Activated CD4-positive, alpha-beta T cell treated with anti-CD3 and anti-CD28 coated beads, Interleukin-2, amount 50 U/mL, for 4 hours (primary cell): ENCODE data around the gene PPP4C.
A peak's percentile ranks its signal among the peaks of the same experiment; 100 is the strongest.
"Not testable (repeated sequence)": the region's sequence is repeated elsewhere in the genome, so short reads cannot be mapped to it uniquely, and the experiment has no call there.

Source experiments
- DNase-seq, 2 experiments: peaks; one replicate each; pipeline ENCODE4 v3.0.0-alpha.2; 2020

PPP4C gene

GRCh38 chr16:30104090-30104489 lies 28.3 kb downstream of the PPP4C start:
- DNase-seq: no peak

- DNase-seq: no peak
Measured at GRCh38 chr16:30104492-30104891, 28.7 kb downstream of the PPP4C start.

GRCh38 chr16:30108059-30108850 lies 32.5 kb downstream of the PPP4C start:
- DNase-seq: no peak

- DNase-seq: no peak
Measured at GRCh38 chr16:30110661-30111060, 34.9 kb downstream of the PPP4C start.

DNA sequence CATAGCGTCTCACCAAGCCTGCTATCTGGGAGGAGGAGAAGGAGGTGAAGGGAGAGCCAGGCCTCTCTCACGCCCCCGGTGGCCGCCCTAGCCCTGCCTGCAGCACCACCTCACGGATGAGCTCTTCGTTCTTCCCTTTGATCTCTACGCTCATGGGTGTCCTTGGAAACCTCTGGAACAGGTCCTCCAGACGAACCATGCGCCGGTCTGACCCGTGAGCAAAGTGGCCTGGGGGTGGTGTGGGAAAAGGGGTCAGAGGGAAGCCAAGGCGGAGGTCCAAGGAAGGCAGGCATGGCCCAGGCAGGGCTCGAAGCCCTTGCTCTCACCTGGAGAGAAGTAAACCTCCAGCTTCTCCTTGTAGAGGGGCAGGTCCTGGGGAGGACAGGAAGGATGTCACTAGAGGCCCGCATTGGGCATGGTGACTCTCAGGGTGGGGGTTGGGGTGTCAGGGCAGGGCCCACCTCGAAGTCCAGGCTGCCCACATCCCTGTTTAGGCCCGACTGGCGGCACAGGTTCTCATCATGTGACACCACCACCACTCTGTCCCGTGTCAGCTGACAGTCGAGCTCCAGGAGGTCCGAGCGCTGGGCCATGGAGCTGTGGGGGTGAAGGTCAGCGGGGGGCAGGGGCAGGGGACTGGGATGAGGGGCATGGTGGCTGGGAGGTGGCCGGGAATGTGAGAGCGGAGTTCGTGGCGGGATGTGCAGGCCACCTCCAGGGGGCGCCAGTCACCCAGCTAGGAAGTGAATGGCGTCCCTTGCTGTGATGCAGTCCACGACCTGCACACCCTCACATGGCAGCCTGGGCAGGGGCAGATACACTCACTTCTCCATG lies 36.6 kb downstream of the PPP4C start:
- peak; percentile 36 to 44 for DNase-seq

- DNase-seq: no peak
Measured at GRCh38 chr16:30113031-30113710, 37.4 kb downstream of the PPP4C start, which contains the start of gene GDPD3. TSS of gene GDPD3 (minus strand) at chr16:30113537. CDS start at chr16:30113478, 59 bp downstream.

DNA sequence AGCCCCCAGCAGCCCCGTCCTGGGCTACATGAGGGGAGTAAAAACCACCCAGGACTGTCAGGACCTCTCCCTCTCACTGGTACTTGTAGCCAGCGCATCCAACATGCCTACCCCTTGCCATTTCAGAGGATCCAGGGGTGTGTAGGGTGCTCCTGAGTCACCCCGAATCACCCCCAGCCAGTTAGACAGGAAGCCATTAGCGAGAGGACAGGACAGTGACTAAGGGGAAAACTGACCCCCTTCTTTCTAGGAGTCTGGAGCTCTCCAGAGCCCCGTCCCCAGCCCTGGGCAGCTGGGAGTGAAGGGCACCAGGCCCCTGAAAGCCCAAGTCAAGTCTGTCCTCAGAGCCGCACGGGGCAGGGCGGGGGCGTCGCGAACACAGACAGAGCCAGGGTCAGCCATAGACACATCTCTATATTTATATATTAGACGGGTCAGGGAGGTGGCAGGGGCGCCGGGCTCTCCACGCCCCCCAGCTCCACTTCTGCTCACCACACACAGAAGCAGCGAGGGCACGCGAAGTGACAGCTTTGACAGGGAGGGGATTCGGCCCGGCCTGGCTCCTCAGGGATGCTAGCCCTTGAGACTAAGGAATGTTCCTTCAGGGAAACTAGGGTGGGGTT lies 38.0 kb downstream of the PPP4C start:
- no peak for DNase-seq

DNA sequence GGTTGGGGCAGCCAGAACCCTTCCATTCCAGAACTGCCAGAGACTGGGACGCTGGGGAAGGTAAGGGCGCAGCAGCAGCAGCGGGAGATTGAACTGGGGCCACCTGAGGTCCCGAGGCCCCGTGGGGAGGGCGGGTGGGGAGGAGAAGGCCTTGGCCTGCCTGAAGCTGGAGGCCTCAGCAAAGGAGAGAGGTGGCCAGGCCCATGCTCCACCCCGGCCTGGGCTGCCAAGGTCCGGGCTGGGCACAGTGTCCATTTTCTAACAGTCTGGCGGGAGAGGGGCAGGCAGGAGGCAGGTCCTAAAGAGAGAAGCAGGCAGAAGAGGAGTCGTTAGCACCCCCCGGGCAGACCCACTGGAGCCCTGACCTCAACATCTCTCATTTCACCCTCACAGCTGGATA lies 38.6 kb downstream of the PPP4C start:
- no peak for DNase-seq

GRCh38 chr16:30114833-30115232 lies 39.0 kb downstream of the PPP4C start:
- DNase-seq: not testable (repeated sequence)

- DNase-seq: no peak
Measured at GRCh38 chr16:30115238-30115637, 39.4 kb downstream of the PPP4C start.

GRCh38 chr16:30116291-30117207 lies 40.8 kb downstream of the PPP4C start:
- DNase-seq: no peak

GRCh38 chr16:30117768-30118167 lies 42.0 kb downstream of the PPP4C start:
- no peak for DNase-seq

DNA sequence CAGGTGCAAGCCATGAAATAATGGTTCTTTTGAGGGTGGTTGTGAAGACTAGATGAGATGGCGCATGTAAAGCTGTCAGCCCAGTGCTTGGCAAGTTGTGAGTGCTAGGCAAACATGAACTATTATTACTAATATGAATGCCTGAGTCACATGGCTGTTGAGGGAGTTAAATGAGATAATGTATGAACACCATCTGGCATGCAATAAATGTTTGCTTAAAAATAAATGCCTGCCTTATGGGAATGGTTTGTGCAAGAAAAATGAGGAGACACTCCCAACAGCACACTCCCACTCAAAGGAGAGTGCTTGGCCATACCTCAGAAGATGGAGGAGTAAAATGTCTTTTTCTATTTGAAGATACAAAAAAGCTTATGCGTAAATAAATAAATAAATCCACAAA lies 43.6 kb downstream of the PPP4C start:
- DNase-seq: no peak

- no peak for DNase-seq
Measured at GRCh38 chr16:30120340-30121105, 44.7 kb downstream of the PPP4C start.

- DNase-seq: no peak
Measured at GRCh38 chr16:30121741-30122571, 46.2 kb downstream of the PPP4C start.

- DNase-seq: no peak
Measured at GRCh38 chr16:30122604-30123160, 46.9 kb downstream of the PPP4C start.

DNA sequence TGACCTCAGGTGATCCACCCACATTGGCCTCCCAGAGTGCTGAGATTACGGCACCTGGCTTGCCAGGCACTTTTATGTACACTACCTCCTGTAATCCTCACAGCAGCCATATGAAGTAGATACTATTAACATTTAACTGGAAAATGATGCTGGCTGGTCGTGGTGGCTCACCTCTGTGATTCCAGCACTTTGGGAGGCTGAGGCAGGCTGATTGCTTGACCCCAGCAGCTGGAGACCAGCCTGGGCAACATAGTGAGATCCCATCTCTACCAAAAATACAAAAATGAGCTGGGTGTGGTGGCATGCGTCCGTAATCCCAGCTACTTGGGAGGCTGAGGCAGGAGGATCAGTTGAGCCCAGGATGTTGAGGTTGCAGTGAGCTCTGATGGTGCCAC lies 49.2 kb downstream of the PPP4C start:
- no peak for DNase-seq

DNA sequence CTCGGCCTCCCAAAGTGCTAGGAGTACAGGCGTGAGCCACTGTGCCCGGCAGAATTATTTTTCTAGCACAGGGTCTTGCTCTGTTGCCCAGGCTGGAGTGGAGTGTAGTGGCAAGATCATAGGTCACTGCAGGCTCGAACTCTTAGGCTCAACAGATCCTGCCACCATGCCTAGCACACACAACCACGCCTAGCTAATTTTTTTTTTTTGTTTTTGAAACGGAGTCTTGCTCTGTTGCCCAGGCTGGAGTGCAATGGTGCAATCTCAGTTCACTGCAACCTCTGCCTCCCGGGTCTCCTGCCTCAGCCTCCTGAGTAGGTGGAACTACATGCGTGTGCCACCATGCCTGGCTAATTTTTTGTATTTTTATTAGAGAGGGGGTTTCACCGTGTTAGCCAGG lies 49.9 kb downstream of the PPP4C start:
- not testable (repeated sequence) for DNase-seq

DNA sequence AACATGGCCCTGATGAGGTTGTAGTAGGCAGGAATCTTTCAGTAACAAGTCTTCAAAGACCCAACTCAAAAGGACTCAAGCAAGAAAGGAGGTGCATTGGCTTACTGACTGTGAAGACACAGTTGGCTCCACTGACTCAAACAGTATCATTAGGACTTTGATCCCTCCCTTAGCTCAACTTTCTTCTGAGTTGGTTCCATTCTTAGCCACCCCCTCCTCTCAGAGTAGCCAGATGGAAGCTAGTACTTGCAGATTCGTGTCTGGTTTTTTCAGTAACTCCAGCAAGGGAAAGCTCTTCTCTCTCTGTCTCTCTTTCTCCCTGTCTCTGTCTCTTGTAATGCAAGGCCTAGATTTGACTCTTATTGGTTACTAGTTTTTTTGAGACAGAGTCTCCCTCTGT lies 52.2 kb downstream of the PPP4C start:
- DNase-seq: no peak
